PC-3 (cell line): ENCODE results near the gene C6orf89.

Experiments used
- EZH2 ChIP-seq: fragments of 300-600 bp; sonication (generic); IDR thresholded peaks from one replicate; pipeline ENCODE4 v1.6.1; 2017; ENCODE audit warnings: antibody characterized with exemption, mild to moderate bottlenecking, low read length; ENCODE audit not compliant: unreplicated experiment
- EZH2phosphoT487 ChIP-seq: fragments of 300-600 bp; sonication (generic); IDR thresholded peaks from 2 replicates; pipeline ENCODE4 v1.6.1; 2018; ENCODE audit warnings: mild to moderate bottlenecking, antibody characterized with exemption, low read length, borderline replicate concordance
- TF ChIP-seq, protein P1 (sequence below): fragments of 300-600 bp; sonication (generic); conservative IDR thresholded peaks from 2 replicates; pipeline ENCODE4 v1.5.1; 2017; ENCODE audit warnings: antibody characterized with exemption, low read depth, mild to moderate bottlenecking, low read length

DNA sequence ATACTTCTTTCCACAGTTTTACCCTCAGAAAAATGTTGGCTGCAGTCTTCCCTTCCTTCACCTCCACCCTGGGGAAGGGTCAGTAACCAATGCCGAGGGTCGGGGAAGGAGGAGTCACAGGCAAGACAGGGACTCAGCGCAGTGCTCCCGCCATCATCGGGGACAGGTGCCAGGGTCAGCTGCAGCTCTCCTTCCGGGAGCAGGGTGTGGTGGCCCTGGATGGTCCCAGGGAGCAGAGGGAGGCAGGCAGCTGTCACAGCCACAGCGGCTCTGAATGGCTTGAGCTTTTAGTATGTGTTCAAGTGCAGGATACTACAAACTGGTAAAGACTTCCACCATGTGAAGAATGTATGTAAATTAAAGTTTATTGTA is 42.8 kb downstream of the C6orf89 start:
- TF ChIP-seq, protein P1, sequence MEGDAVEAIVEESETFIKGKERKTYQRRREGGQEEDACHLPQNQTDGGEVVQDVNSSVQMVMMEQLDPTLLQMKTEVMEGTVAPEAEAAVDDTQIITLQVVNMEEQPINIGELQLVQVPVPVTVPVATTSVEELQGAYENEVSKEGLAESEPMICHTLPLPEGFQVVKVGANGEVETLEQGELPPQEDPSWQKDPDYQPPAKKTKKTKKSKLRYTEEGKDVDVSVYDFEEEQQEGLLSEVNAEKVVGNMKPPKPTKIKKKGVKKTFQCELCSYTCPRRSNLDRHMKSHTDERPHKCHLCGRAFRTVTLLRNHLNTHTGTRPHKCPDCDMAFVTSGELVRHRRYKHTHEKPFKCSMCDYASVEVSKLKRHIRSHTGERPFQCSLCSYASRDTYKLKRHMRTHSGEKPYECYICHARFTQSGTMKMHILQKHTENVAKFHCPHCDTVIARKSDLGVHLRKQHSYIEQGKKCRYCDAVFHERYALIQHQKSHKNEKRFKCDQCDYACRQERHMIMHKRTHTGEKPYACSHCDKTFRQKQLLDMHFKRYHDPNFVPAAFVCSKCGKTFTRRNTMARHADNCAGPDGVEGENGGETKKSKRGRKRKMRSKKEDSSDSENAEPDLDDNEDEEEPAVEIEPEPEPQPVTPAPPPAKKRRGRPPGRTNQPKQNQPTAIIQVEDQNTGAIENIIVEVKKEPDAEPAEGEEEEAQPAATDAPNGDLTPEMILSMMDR: no peak
- TF ChIP-seq EZH2phosphoT487 (no peak), EZH2 (no peak)
